Hepatic stellate cell (primary cell): Measurements from ENCODE around the gene C1QTNF5.

Source experiments
- DNase-seq: peaks from one replicate; pipeline ENCODE4 v3.0.0; 2011; ENCODE audit warnings: low spot score

C1QTNF5 gene

DNA sequence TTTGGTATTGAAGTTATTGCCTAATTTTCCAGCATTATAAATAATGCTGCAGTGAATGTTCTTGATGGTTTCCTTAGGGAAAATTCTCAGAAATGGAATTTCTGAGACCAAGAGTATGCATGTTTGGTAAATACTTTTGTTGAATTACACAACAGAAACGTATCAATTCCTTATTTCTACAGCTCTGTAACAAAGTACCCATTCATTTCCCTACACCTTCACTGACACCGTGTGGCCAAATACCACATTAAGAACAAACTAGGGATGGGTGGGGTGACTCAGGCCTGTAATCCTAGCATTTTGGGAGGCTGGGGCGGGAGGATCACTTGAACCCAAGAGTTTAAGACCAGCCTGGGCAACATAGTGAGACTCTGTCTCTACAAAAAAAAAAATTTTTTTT, 45.5 kb downstream of the C1QTNF5 start:
- no peak for DNase-seq

DNA sequence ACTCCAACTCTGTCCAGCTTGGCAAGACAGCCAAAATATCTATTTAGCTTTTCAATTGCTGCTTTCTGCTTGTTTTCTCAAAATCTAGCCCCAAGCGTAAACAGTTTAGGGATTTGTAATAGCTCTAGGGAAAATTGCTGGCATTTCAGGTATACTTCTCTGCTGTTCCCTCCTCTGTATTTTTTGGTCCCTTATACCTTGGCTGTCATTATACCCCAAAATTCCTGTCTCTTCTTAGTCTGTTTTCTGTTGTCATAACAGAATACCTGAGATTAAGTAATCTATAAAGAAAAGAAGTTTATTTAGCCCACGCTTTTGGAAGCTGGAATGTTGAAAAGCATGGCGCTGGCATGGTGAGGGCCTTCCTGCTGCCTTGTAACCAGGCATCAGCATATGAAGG, 47.2 kb downstream of the C1QTNF5 start:
- DNase-seq: no peak

DNA sequence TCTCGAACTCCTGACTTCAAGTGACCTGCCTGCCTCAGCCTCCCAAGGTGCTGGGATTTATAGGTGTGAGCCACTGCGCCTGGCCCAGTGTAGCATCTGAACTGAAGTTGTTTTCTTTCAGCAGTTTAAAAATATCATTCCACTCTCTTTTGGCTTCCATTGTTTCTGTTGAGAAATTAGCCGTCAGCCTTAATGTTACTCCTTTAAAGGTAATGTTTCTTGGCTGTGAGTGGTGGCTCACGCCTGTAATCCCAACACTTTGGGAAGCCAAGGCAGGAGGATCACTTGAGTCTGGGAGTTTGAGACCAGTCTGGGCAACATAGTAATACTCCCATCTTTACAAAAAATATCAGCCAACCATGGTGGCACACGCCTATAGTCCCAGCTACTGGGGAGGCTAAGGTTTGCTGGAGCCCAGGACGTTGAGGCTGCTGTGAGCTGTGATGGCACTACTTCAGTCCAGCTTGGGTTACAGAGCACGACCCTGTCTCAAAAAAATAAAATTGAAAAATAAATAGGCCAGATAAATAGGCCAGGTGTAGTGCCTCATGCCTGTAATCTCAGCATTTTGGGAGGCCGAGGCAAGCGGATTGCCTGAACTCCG, 49.7 kb downstream of the C1QTNF5 start:
- DNase-seq: no peak
